ELR (cell line): ENCODE results near the gene OSR1.
"Not testable (repeated sequence)": the region's sequence is repeated elsewhere in the genome, so short reads cannot be mapped to it uniquely, and the experiment has no call there.

Experiments
- DNase-seq: peaks from one replicate; pipeline ENCODE4 v3.0.0-alpha.2; 2015; ENCODE audit warnings: low read depth

The OSR1 gene

DNA sequence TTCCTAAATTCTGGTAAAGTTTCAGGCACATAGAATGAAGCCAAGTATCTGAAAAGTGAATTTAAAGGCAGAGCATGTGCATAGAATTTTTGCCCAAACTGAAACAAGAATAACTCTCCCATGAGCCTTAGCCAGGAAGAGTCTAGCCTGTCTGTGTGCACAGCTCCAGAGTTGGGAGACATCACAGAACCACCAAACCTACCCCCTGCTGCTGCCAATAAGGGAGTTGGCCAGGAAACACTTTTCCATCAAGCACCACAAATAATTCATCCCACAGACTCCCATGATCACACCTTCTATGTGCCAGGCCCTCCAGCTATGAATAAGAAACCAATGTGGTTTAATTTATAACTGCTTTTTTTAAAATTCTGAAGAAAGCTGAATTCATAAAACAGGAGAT, 27.0 kb downstream of the OSR1 start:
- DNase-seq = no peak

DNA sequence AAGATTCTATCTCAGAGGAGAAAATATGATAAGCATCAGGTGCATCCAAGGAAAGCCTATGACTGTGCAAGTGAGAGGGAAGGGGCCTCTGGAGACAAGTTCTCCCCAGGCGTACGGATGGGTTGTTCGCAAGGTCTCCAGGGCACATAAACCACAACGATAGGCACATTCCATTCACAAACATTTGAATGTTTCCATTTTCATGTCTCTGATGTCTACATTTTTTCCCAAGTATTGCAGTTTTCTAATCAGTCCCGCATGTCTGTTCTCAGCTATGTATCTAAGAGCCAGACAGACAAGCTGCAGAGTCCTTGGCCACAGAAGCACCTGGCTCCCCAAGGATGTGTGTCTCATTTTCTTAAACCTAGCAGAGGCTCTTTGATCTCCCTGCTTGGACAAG, 28.0 kb downstream of the OSR1 start:
- no peak for DNase-seq

DNA sequence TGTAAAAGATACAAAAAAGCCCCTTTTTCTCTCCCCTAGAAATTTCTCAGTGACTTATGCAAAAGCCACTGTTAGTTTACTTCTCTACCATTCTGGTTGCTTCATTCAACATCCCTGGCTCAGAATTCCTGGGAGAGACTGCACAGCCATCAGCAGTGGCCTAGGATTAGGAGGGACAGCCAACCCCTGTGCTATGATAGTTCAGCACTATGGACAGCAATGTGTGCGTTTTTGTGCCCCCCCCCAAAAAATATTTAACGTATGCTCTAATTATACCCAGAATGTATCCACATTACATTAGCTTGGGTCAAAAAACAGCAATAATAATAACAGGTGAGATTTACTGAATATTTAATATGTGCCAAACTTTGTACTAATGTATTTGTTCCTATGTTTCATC, 29.0 kb downstream of the OSR1 start:
- DNase-seq = no peak

DNA sequence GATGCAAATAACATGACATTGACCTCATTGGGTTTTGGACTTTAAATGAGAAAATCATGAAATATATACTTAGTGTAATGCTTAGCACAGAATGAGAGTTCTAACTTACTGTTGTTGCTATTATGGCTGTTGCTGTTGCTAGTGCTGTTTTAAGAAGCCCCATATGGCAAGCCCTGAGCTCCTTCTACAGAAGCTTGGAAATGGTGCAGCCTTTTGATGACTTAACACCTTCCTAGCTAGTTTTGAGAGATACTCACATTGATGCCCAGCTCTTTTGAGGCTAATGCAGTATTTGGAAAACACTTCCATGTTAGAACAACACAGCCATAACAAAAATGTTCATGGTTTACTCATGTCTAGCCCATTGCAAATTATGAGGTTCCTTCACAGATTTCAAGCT, 30.9 kb downstream of the OSR1 start:
- no peak for DNase-seq

DNA sequence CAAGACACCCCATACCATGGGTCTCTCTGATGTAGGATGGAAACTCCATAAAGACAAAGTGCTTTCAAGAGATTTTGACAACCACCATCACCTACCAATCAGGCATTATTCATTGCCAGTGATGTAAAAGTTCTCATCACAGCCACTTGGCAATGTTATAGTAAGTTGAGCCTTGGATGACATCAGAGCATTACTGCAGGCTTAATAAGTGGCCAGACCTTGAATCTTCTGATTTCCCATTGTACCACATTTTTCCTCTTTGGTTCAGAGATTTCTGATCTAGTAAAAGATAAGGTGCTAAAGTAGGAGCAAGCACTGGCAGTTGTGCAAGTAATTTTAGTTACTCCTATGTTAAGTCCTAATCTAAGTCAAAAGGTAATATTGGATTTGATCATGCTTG, 36.5 kb downstream of the OSR1 start:
- DNase-seq = no peak

DNA sequence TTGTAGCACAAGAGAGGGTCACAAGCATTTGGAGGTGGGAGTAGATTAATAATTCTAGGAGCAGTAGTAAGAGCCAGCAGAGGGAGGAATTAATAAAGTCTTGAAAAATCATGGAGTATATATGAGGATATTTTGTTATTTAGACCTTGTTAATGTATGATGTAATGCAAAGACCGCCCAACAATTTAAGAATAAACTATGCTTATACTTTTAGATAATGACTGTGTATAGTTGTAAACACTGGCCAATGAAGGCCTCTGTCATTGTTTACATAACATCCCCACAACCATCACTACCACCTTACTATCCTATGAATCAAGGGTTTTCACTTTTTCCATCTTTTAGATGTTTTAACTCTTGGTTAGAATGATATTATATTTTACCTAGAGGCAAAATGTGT, 37.6 kb downstream of the OSR1 start:
- no peak for DNase-seq

DNA sequence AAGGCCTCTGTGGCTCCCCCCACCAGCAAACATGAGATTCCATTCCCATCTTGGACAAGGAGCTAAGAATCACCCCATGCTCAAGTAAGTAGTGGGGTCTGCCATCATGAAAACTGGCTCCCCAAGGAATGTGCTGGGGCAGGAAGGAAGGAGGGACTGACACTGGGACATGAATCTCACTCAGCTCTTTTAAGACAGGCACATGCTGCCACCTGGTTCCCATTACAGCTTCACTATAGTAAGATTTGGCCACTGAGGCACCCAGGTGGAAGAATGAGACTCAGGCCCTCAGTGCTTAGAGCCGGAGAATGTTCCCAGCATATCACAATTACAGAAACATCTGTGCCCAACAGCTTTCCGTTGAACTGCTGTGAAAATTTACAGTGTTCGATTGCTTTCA, 38.7 kb downstream of the OSR1 start:
- DNase-seq = no peak

DNA sequence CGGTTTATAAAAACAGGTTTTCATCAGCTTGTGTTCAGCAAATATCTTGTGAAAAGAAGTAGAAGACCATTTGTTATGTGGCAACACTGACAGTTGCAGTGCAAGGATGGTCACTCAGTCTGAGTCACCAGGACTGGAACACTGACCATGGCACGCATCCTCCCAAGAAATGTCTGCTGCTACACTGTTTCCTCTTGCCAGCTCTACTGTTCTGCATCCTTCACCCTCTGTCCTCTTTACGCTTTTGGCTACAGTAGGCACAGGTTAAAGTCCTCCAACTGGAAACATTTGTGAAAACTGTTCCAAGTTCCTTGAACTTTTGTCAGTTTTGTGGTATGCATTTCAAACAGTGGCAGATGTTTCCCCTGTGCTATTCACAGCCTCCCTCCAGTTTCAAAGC, 39.4 kb downstream of the OSR1 start:
- DNase-seq = no peak

DNA sequence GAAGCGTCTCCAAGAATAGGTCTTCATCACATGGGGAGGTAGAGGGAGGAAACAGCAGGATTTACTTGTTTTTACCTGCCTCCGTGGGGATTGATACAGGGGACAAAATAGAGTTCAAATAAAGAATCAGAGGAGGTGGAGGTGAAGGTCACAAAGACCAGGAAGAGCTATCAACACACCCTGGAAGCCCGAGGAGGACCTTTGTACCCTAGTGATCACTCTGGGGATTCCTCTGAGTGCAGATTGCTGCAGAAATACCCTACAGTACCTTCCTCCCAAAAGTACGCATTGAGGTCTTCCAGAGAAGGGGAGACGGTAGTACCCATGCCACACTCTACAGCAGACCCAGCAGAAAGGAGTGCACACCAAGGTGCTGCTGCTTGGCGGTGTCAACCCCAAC, 44.9 kb downstream of the OSR1 start:
- no peak for DNase-seq

DNA sequence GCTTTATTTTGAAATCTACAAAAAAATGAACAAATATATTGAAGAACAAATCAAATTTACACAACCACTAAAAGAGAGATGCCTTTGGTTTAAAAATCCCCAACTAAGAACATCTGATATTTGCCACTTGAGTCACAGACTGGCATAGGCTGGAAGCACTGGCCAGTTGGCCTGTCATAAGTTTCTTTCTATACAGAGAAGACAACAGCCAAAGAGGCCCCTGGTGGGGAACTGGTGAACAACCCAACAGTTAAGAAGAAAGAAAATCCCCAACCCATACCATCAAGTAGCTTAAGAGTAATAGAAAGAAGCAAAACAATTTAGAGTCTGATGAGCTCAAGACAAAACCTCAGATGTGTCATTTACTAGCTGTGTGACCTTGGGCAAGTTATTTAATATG, 45.5 kb downstream of the OSR1 start:
- DNase-seq = peak; percentile 61

DNA sequence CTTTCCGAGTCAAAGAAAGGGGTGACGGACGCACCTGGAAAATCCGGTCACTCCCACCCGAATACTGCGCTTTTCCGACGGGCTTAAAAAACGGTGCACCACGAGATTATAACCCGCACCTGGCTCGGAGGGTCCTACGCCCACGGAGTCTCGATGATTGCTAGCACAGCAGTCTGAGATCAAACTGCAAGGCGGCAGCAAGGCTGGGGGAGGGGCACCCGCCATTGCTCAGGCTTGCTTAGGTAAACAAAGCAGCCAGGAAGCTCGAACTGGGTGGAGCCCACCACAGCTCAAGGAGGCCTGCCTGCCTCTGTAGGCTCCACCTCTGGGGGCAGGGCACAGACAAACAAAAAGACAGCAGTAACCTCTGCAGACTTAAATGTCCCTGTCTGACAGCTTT, 52.4 kb downstream of the OSR1 start:
- not testable (repeated sequence) for DNase-seq

DNA sequence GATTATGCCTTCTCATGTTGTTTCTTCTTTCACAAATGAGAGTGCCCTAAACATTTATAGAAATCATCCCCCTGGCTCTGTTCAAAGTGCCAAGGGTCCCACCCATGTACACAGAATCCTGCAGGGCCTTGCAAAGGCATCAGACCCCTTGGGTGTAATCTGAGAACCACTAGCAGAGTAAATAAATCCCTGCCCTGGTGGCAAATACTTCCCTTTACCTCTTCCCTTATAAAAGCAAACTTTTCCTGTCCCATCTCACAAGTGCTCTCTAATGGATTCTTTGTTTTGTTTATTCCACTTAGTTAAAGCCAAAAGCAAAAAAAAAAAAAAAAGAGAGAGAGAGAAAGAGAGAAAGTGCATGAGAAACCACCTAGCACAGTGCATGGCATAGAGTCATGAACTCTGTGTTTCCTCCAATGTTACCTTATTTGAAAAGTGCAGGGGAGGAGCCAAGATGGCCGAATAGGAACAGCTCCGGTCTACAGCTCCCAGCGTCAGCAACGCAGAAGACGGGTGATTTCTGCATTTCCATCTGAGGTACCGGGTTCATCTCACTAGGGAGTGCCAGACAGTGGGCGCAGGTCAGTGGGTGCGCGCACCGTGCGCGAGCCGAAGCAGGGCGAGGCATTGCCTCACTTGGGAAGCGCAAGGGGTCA, 52.9 kb downstream of the OSR1 start:
- not testable (repeated sequence) for DNase-seq

DNA sequence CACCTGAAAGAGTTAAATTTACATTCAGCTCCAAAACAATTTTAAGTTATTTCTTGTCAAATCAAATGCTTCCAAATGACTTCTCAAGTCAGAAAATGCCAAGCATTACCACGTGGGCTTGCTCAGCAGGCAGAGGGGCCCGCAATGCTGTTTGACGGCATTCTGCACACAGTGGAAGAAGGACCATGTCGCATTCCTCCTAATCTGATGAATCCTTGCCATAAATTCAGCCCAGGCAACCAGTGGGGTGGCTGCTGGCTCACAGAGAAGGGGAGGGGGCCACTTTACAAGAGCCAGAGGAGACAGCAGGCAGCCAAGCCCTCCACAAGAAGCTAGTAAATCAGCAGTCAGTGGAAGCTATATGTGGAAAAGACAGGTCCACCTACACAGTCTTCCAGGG, 56.7 kb downstream of the OSR1 start:
- DNase-seq = no peak
